Measurements from ENCODE around the gene SPATA13. TPM values are rescaled to one million over a fixed set of nuclear protein-coding genes. Genes with fewer than 3 reads are reported as not detected.

The SPATA13 gene
- total RNA-seq, 1 experiment from 2014 or later: 4.4 TPM

- no peak for DNase-seq (ENCODE audit: extremely low read depth, low read depth)
Measured at GRCh38 chr13:24243302-24243701, 82.8 kb downstream of the SPATA13 start.

- DNase-seq (ENCODE audit: extremely low read depth, low read depth): no peak
Measured at GRCh38 chr13:24244802-24245201, 84.3 kb downstream of the SPATA13 start.

DNA sequence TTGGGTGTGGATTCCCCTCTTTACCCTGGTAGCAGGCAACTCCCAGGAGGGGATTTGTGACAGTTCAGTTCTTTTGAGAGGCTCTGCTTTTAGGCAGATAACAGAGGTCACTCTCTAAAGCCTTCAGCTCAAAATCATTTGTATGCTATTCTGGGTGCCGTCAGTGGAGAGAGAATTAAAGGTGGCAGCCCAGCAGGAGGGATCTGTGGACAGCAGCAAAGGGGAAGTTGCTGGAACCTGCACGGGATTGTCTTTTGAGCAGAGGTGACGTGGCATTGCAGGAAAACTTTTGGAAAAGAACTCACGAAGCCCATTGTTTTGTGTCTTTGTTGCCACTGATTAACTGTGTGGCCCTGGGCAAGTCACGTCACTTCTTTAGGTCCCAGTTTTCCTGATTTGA lies 86.5 kb downstream of the SPATA13 start:
- DNase-seq (ENCODE audit: extremely low read depth, low read depth): no peak

DNA sequence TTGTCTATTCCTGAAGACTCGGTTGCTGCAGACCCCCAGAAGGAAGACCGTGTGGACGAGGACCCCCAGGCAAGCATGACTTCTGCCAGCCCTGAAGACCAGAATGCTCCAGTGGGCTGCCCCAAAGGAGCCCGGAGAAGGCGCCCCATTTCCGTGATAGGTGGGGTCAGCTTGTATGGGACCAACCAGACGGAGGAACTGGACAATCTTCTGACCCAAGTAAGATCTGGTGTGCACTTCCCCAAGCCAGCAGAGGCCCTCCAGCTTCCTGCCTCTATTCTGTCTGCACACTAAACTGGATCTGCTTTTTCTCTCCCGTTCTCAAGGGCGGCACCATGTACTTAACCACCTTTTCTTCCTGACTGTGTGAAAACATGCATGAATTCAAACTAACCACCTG lies 89.1 kb downstream of the SPATA13 start:
- no peak for DNase-seq (ENCODE audit: extremely low read depth, low read depth)

- no peak for DNase-seq (ENCODE audit: extremely low read depth, low read depth)
Measured at GRCh38 chr13:24250376-24251057, 90.0 kb downstream of the SPATA13 start.

- no peak for DNase-seq (ENCODE audit: extremely low read depth, low read depth)
Measured at GRCh38 chr13:24251525-24251924, 91.0 kb downstream of the SPATA13 start.

- no peak for DNase-seq (ENCODE audit: extremely low read depth, low read depth)
Measured at GRCh38 chr13:24252136-24252535, 91.6 kb downstream of the SPATA13 start.

DNA sequence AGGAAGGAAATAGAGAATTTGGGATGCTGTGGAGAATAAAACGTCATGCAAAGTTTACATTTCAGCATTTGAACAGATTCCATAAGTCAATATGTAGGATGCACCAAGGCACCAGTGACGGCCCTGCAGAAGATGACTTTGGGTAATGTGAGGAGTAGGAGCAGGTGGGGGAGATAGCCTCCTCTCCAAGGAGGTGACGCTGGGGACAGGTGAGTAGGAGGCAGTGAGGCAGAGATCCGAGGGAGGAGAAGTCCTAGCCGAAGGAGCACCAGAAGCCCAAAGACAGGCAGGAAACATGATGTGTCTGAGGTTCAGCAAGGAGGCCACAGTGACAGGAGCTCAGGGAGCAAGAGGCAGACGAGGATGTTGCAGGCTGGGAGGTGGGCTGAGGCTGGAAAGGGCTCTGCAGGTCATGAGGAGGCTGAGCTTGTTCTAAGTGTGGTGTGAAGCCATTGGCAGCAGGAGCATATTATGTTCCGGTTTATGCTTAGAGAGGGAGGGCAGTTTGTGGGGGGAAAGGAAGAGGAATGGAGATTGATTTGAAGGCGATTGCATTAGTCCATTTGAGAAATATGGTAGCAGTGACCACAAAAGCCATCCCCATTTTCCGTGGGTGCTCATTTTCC lies 93.1 kb downstream of the SPATA13 start:
- no peak for DNase-seq (ENCODE audit: extremely low read depth, low read depth)

- no peak for DNase-seq (ENCODE audit: extremely low read depth, low read depth)
Measured at GRCh38 chr13:24254146-24254841, 93.8 kb downstream of the SPATA13 start.

- DNase-seq (ENCODE audit: extremely low read depth, low read depth): no peak
Measured at GRCh38 chr13:24257497-24257896, 97.0 kb downstream of the SPATA13 start.

- no peak for DNase-seq (ENCODE audit: extremely low read depth, low read depth)
Measured at GRCh38 chr13:24261566-24261965, 101.0 kb downstream of the SPATA13 start.

GRCh38 chr13:24263632-24264031 lies 103.1 kb downstream of the SPATA13 start:
- DNase-seq (ENCODE audit: extremely low read depth, low read depth): no peak

DNA sequence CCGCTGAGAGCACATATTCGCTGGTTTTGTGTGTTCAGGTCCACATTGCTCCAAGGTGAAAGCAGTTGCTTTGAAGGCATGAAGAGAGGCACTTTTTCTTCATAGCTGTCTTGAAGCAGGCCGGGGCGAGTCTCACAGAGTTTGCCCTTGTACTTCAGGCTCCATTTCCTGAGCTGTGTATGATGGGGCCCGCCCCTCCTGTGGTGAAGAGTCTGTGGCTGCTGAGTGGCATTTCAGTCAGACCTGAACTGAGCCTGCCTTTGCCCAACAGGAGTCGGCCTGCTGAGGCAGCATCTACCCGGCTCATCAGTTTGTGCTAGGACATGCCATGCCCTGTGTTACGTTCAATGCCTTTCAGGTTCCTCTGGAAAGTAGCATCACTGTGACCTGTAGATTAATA lies 104.5 kb downstream of the SPATA13 start:
- no peak for DNase-seq (ENCODE audit: extremely low read depth, low read depth)

DNA sequence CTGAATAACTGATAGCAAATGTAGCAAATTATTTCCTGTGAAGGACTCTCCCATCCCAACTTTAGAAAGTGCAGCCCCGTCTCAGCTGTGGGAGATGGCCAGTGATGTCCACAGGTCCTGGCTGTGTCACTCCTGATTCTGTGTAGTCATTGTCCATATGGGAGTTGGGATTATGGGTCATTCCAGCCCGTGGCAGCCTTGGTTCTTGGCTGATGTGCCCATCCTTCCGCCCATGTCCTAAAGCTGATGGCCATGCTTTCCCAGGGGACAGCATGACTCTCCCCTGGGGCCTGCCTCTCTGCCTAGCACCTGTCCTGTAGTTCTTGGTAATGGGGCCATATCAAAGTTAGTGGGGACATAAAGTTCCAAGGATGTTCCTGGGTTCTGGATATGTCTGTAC lies 104.9 kb downstream of the SPATA13 start:
- no peak for DNase-seq (ENCODE audit: extremely low read depth, low read depth)

GRCh38 chr13:24267274-24267673 lies 106.8 kb downstream of the SPATA13 start:
- no peak for DNase-seq (ENCODE audit: extremely low read depth, low read depth)

DNA sequence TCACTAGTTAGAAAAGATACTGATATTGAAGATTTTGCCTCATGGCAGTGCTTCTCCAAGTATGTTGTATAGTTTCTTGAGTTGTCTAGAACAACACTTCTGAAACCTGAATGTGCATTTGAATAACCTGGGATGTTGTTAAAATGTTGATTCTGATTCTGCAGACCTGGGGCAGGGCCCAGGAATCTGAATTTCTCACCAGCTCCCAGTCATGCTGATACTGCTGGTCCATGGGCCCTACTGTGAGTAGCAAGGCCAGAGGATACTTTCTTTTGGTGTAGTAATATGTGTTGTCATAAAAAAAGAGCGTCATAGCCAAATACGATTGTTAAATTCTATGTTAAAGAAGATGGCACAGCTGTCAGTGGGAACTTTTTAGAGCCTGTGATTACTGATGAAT lies 107.3 kb downstream of the SPATA13 start:
- no peak for DNase-seq (ENCODE audit: extremely low read depth, low read depth)

DNA sequence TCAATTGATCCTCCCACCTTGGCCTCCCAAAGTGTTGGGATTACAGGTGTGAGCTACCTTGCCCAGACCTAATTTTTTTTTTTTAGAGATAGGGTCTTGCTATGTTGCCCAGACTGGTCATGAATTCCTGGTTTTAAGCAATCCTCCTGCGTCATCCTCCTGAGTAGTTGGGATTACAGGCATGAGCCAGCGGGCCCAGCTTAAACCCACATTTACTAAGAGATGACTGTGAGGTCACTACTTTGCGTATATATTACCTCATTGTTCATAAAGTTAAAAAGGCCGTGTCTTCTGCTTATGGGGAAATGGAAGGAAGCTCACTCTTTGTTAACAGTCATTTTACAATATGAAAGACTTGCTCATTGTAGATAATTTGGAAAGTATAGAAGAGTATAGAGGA lies 109.3 kb downstream of the SPATA13 start:
- DNase-seq (ENCODE audit: extremely low read depth, low read depth): no peak

DNA sequence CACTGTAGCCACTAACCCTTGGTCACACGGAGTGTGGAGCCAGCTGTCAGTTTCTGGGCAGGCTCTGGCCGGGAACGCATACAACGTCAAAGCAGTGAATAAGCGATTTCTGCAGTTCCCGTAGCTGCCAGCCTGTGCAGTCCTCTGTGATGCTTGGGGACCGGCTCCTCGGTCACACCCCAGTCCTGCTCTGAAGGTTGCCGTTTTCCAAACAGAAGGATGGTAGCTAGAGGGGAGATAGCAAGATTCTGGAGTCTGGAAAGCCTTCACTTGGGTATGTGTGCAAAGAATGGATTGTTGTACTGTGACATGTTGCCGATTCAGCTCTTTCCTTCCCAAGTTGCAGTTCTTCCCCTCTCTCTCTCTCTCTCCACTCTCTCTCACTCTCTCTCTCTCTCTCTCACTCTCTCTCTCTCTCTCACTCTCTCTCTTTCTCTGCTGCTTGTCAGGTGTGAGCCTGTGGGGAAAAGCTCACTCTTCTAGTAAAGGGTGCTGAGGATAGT lies 110.2 kb downstream of the SPATA13 start:
- peak; percentile 33 for DNase-seq (ENCODE audit: extremely low read depth, low read depth)

DNA sequence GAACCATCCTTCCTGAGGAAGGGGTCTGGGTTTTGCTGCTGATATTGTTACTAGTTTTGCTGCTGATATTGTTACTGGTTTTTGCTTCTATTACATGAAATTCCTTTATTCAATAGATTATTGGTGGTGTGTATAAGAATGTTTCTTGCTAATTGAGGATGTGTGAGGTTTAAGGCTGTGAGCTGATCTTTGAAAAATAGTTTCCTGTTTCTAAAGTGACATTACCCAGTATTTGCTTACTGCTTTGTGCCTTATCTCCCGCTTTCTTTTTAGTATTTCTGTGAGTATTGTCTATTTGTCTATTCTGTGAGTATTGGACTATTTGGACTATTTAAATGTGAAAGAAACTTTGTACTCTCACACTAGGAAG lies 110.7 kb downstream of the SPATA13 start:
- no peak for DNase-seq (ENCODE audit: extremely low read depth, low read depth)

GRCh38 chr13:24271601-24272451 lies 111.3 kb downstream of the SPATA13 start:
- DNase-seq (ENCODE audit: extremely low read depth, low read depth): no peak
